PC-3 (cell line): Measurements from ENCODE around the gene MLST8. TPM values are rescaled to one million over a fixed set of nuclear protein-coding genes. Genes with fewer than 3 reads are reported as not detected.

Experiments
- ATAC-seq: fragments of 200-7000 bp; cut with Tn5 transposase; 2 replicates; pipeline ENCODE4 v1.9.1; 2020; ENCODE audit warnings: mild to moderate bottlenecking, moderate library complexity
- BruUV-seq: library from RNA; stranded (reverse); fragments of 400-500 nt; replicated peaks from 2 replicates; lab custom pipeline; 2021; lab: Mats Ljungman, UMichigan
- CTCF ChIA-PET: fragments of 300-600 bp; sonication (Branson Sonifier 250); formaldehyde crosslinking; loops from one replicate; lab custom pipeline; 2022; ENCODE audit warnings: antibody characterized with exemption; lab: Charles Lee
- POLR2A ChIA-PET: fragments of 300-600 bp; sonication (Branson Sonifier 250); formaldehyde crosslinking; loops from one replicate; lab custom pipeline; 2022; ENCODE audit warnings: antibody characterized with exemption; ENCODE audit not compliant: unreplicated experiment; lab: Charles Lee
- DNase-seq: peaks from one replicate; pipeline ENCODE4 v3.0.0-alpha.2; 2015
- H2AFZ ChIP-seq: fragments of 300-600 bp; sonication (generic); 2 replicates; pipeline ENCODE4 v1.6.0; 2016; ENCODE audit warnings: antibody characterized with exemption, low read length
- H3F3A ChIP-seq: fragments of 300-600 bp; sonication (generic); one replicate; pipeline ENCODE4 v1.6.0; 2017; ENCODE audit warnings: antibody characterized with exemption, low read length, control low read depth, mild to moderate bottlenecking; ENCODE audit not compliant: unreplicated experiment
- H3K27ac ChIP-seq: fragments of 300-600 bp; sonication (generic); 2 replicates; pipeline ENCODE4 v1.5.1; 2016; ENCODE audit warnings: mild to moderate bottlenecking, low read length
- H3K27me3 ChIP-seq: fragments of 300-600 bp; sonication (generic); 2 replicates; pipeline ENCODE4 v1.6.1; 2016; ENCODE audit warnings: low read length, mixed read lengths
- H3K36me3 ChIP-seq: fragments of 300-600 bp; sonication (generic); 2 replicates; pipeline ENCODE4 v1.6.1; 2016; ENCODE audit warnings: low read depth, mixed run types, low read length, mixed read lengths
- H3K4me1 ChIP-seq: fragments of 300-600 bp; sonication (generic); 2 replicates; pipeline ENCODE4 v1.5.1; 2016; ENCODE audit warnings: low read length; ENCODE audit not compliant: insufficient read depth
- H3K4me2 ChIP-seq: fragments of 300-600 bp; sonication (generic); 2 replicates; pipeline ENCODE4 v1.6.0; 2016; ENCODE audit warnings: low read length
- H3K4me3 ChIP-seq: fragments of 300-600 bp; sonication (generic); 2 replicates; pipeline ENCODE4 v1.5.1; 2016; ENCODE audit warnings: mild to moderate bottlenecking, low read length, mixed read lengths
- H3K79me2 ChIP-seq: fragments of 300-600 bp; sonication (generic); 2 replicates; pipeline ENCODE4 v1.6.1; 2017; ENCODE audit warnings: low read length, mixed read lengths
- H3K9ac ChIP-seq: fragments of 300-600 bp; sonication (generic); 2 replicates; pipeline ENCODE4 v1.6.0; 2016; ENCODE audit warnings: mild to moderate bottlenecking, low read length
- H3K9me2 ChIP-seq: fragments of 300-600 bp; sonication (generic); replicated peaks from 2 replicates; pipeline ENCODE4 v1.6.1; 2016; ENCODE audit warnings: mixed run types, low read length, mixed read lengths
- H3K9me3 ChIP-seq: fragments of 300-600 bp; sonication (generic); 2 replicates; pipeline ENCODE4 v1.6.1; 2016; ENCODE audit warnings: low read length, mixed read lengths
- H4K20me1 ChIP-seq: fragments of 300-600 bp; sonication (generic); 2 replicates; pipeline ENCODE4 v1.6.1; 2016; ENCODE audit warnings: low read length, mixed read lengths
- EZH2 ChIP-seq: fragments of 300-600 bp; sonication (generic); IDR thresholded peaks from one replicate; pipeline ENCODE4 v1.6.1; 2017; ENCODE audit warnings: antibody characterized with exemption, mild to moderate bottlenecking, low read length; ENCODE audit not compliant: unreplicated experiment
- EZH2phosphoT487 ChIP-seq: fragments of 300-600 bp; sonication (generic); IDR thresholded peaks from 2 replicates; pipeline ENCODE4 v1.6.1; 2018; ENCODE audit warnings: mild to moderate bottlenecking, antibody characterized with exemption, low read length, borderline replicate concordance
- intact Hi-C: fragments of 100-400 bp; cut with micrococcal nuclease; formaldehyde crosslinking; loops from 2 replicates; pipeline ENCODE4 v1.9.0; 2023
- total RNA-seq: library from RNA; depleted of rRNA; stranded (reverse); fragments of >200 nt; gene quantifications from 2 replicates; pipeline ENCODE4 v1.2.3, GENCODE V29; 2014
- TF ChIP-seq, protein P1 (sequence below): fragments of 300-600 bp; sonication (generic); conservative IDR thresholded peaks from 2 replicates; pipeline ENCODE4 v1.5.1; 2017; ENCODE audit warnings: antibody characterized with exemption, low read depth, mild to moderate bottlenecking, low read length

MLST8 gene
- total RNA-seq, 1 experiment from 2014 or later, result 63.3 TPM

DNA sequence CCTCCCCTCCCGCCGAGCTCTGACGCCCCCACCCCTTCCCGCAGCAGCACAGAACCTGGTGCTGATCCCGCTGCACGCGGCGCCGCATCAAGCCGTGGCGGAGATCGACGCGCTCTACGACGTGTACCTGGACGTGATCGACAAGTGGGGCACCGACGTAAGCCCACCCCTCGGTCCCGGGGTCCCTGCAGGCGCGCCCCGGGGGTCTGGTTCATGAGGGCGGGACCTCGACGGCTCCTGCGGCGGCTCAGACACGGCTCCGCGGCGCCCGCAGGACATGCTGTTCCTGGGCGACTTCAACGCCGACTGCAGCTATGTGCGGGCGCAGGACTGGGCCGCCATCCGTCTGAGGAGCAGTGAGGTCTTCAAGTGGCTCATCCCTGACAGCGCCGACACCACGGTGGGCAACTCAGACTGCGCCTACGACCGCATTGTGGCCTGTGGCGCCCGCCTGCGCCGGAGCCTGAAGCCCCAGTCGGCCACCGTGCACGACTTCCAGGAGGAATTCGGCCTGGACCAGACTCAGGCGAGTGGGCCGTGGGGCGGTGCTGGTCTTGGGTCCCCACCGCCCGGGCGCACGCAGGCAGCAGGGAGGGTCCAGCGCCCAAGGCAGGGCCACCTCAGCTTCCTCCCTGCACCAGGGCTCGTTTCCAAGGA, 32.4 kb downstream of the MLST8 start:
- no peak overlapping the region for H3K4me2 ChIP-seq
- ChIA-PET CTCF (no interaction called here), POLR2A (no interaction called here)
- no peak overlapping the region for H3K9ac ChIP-seq
- no peak for ATAC-seq
- no peak overlapping the region for H3K27ac ChIP-seq
- H4K20me1 ChIP-seq, result no peaks in the 10 kb centered on the region
- no peaks in the 10 kb centered on the region for H3K36me3 ChIP-seq
- no peak overlapping the region for H3K4me3 ChIP-seq
- intact Hi-C loops, result no loop called here
- H3K27me3 ChIP-seq, result no peaks in the 10 kb centered on the region
- H3K9me2 ChIP-seq, result no peaks in the 10 kb centered on the region
- H3K9me3 ChIP-seq, result no peaks in the 10 kb centered on the region
- no peak for DNase-seq
- no TSS peak for BruUV-seq
- H3K79me2 ChIP-seq, result no peaks in the 10 kb centered on the region
- H3F3A ChIP-seq, result no peaks in the 10 kb centered on the region
- TF ChIP-seq, protein P1, sequence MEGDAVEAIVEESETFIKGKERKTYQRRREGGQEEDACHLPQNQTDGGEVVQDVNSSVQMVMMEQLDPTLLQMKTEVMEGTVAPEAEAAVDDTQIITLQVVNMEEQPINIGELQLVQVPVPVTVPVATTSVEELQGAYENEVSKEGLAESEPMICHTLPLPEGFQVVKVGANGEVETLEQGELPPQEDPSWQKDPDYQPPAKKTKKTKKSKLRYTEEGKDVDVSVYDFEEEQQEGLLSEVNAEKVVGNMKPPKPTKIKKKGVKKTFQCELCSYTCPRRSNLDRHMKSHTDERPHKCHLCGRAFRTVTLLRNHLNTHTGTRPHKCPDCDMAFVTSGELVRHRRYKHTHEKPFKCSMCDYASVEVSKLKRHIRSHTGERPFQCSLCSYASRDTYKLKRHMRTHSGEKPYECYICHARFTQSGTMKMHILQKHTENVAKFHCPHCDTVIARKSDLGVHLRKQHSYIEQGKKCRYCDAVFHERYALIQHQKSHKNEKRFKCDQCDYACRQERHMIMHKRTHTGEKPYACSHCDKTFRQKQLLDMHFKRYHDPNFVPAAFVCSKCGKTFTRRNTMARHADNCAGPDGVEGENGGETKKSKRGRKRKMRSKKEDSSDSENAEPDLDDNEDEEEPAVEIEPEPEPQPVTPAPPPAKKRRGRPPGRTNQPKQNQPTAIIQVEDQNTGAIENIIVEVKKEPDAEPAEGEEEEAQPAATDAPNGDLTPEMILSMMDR, result no peak
- TF ChIP-seq EZH2phosphoT487 (no peak), EZH2 (no peak)
- no peak overlapping the region for H2AFZ ChIP-seq
- no peaks in the 10 kb centered on the region for H3K4me1 ChIP-seq

DNA sequence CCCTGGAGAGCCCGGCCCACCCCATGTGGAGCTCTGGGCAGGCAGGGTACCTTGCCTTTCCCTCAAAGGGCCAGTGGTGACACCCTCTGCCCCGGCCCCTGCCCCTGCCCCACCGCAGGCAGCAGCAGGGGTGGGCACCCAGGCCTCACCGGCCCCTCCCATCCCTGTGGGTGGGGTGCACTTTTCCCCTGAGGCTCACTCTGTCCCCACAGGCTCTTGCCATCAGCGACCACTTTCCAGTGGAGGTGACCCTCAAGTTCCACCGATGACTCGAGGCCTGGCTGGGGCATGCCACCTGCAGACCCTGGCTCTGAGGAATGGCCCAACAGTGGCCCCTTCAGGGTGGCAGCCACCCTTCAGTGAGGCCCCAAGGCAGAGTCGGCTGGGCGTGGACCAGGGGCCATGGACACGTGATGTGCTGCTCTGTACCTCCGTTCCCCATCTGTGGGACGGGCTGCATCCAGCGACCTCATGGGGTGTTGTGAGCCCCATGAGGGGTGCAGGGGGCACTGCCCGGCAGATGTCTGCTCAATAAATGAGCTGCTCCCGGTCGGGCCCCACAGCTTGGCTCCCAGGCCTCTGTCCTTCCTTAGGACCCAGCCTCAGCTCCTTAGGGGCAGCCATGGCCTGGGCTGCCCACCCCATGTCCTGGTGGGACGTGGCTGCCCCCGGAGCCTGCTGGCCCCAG, 33.0 kb downstream of the MLST8 start:
- no peak overlapping the region for H3K9ac ChIP-seq
- intact Hi-C loops, result no loop called here
- H3K79me2 ChIP-seq, result no peaks in the 10 kb centered on the region
- ChIA-PET CTCF (interaction anchor here (0.9 kb wide), 1 partner anchor 43 kb away, joined by 3 read pairs; no protein-coding TSS in a partner anchor), POLR2A (no interaction called here)
- H4K20me1 ChIP-seq, result no peaks in the 10 kb centered on the region
- H3K9me3 ChIP-seq, result no peaks in the 10 kb centered on the region
- no peaks in the 10 kb centered on the region for H3F3A ChIP-seq
- no peak overlapping the region for H3K4me3 ChIP-seq
- DNase-seq (no peak), ATAC-seq (no peak)
- no peaks in the 10 kb centered on the region for H3K9me2 ChIP-seq
- H2AFZ ChIP-seq, result no peak overlapping the region
- TF ChIP-seq EZH2 (no peak), EZH2phosphoT487 (no peak)
- TF ChIP-seq, protein P1, result no peak
- no peaks in the 10 kb centered on the region for H3K27me3 ChIP-seq
- no TSS peak for BruUV-seq
- no peak overlapping the region for H3K27ac ChIP-seq
- H3K4me2 ChIP-seq, result no peak overlapping the region
- H3K36me3 ChIP-seq, result no peaks in the 10 kb centered on the region
- no peaks in the 10 kb centered on the region for H3K4me1 ChIP-seq
